HL-60 (cell line): Measurements from ENCODE around the gene SPINK4.

Source experiments
- POLR2AphosphoS5 ChIP-seq: IDR thresholded peaks from 2 replicates; pipeline ENCODE4 v1.6.1; 2012; ENCODE audit warnings: low read depth
- SPI1 ChIP-seq: IDR thresholded peaks from 2 replicates; pipeline ENCODE4 v1.6.1; 2012; ENCODE audit warnings: low read depth, mild to moderate bottlenecking, borderline replicate concordance
- TF ChIP-seq, protein P1 (sequence below): IDR thresholded peaks from one replicate; pipeline ENCODE4 v1.5.1; 2011; ENCODE audit warnings: low read length, control low read depth, inconsistent platforms; ENCODE audit not compliant: insufficient read depth
- TF ChIP-seq, protein P2 (sequence below): IDR thresholded peaks from 2 replicates; pipeline ENCODE4 v1.6.1; 2012; ENCODE audit warnings: low read depth; ENCODE audit not compliant: insufficient replicate concordance

DNA sequence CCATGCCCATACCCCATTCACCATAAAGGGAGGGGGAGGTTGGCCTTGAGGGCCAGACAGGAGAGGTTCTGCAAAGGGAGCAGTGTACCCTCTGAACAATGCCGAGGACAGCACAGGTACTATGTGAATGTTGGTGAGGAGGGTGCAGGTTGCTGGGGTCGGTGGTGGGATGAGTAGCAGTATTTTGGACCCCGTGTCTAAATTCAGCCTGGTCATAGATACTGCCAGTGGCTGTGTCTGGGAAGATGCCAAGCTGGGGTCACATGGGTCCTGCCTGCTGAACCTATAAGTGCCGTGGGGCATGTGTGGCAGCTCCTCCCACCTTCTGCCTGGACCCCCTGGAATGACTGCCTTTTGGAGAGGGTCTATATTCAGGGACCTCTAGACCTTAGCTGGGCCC lies 11.4 kb upstream of the SPINK4 start:
- TF ChIP-seq, protein P1, sequence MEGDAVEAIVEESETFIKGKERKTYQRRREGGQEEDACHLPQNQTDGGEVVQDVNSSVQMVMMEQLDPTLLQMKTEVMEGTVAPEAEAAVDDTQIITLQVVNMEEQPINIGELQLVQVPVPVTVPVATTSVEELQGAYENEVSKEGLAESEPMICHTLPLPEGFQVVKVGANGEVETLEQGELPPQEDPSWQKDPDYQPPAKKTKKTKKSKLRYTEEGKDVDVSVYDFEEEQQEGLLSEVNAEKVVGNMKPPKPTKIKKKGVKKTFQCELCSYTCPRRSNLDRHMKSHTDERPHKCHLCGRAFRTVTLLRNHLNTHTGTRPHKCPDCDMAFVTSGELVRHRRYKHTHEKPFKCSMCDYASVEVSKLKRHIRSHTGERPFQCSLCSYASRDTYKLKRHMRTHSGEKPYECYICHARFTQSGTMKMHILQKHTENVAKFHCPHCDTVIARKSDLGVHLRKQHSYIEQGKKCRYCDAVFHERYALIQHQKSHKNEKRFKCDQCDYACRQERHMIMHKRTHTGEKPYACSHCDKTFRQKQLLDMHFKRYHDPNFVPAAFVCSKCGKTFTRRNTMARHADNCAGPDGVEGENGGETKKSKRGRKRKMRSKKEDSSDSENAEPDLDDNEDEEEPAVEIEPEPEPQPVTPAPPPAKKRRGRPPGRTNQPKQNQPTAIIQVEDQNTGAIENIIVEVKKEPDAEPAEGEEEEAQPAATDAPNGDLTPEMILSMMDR, result no peak
- TF ChIP-seq POLR2AphosphoS5 (no peak), SPI1 (no peak)
- TF ChIP-seq, protein P2, sequence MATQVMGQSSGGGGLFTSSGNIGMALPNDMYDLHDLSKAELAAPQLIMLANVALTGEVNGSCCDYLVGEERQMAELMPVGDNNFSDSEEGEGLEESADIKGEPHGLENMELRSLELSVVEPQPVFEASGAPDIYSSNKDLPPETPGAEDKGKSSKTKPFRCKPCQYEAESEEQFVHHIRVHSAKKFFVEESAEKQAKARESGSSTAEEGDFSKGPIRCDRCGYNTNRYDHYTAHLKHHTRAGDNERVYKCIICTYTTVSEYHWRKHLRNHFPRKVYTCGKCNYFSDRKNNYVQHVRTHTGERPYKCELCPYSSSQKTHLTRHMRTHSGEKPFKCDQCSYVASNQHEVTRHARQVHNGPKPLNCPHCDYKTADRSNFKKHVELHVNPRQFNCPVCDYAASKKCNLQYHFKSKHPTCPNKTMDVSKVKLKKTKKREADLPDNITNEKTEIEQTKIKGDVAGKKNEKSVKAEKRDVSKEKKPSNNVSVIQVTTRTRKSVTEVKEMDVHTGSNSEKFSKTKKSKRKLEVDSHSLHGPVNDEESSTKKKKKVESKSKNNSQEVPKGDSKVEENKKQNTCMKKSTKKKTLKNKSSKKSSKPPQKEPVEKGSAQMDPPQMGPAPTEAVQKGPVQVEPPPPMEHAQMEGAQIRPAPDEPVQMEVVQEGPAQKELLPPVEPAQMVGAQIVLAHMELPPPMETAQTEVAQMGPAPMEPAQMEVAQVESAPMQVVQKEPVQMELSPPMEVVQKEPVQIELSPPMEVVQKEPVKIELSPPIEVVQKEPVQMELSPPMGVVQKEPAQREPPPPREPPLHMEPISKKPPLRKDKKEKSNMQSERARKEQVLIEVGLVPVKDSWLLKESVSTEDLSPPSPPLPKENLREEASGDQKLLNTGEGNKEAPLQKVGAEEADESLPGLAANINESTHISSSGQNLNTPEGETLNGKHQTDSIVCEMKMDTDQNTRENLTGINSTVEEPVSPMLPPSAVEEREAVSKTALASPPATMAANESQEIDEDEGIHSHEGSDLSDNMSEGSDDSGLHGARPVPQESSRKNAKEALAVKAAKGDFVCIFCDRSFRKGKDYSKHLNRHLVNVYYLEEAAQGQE, result no peak
